CD4-positive, alpha-beta T cell (primary cell): ENCODE measurements around the gene OR52A5. TPM values are rescaled to one million over a fixed set of nuclear protein-coding genes. Genes with fewer than 3 reads are reported as not detected.

Source experiments
- ATAC-seq: fragments of 200-7000 bp; cut with Tn5 transposase; one replicate; pipeline ENCODE4 v1.10.0; 2022; ENCODE audit warnings: mild to moderate bottlenecking; ENCODE audit not compliant: poor library complexity
- CTCF ChIA-PET: fragments of 350-600 bp; sonication (Branson Sonifier 250); formaldehyde crosslinking; loops from one replicate; lab custom pipeline; 2021; ENCODE audit warnings: antibody characterized with exemption, inconsistent platforms; lab: Charles Lee
- POLR2A ChIA-PET: fragments of 350-600 bp; sonication (Branson Sonifier 250); formaldehyde crosslinking; loops from one replicate; lab custom pipeline; 2021; ENCODE audit warnings: antibody characterized with exemption, inconsistent platforms; lab: Charles Lee
- DNase-seq, 14 experiments: peaks; one replicate each; pipeline ENCODE4 v3.0.0-alpha.2; 2013 to 2020; ENCODE audit warnings: mixed read lengths in 2 of 14
- H3K27ac ChIP-seq, 2 donors: one replicate each; pipeline versions ENCODE4 v1.5.1 to v1.7.0; 2013; ENCODE audit warnings: low read length in 2 of 2, low read depth in 1 of 2, mild to moderate bottlenecking in 1 of 2
- H3K27me3 ChIP-seq, 2 experiments: 1 replicate in 1 of 2; 2 replicates in 1 of 2; pipeline versions ENCODE4 v1.6.1 to v1.7.0; 2013; ENCODE audit warnings: low read length in 2 of 2, control low read depth in 1 of 2, mild to moderate bottlenecking in 1 of 2, moderate library complexity in 1 of 2; ENCODE audit not compliant: insufficient read depth in 2 of 2, control insufficient read depth in 1 of 2
- H3K36me3 ChIP-seq: one replicate; pipeline ENCODE4 v1.6.1; 2013; ENCODE audit warnings: low read length, control low read depth; ENCODE audit not compliant: insufficient read depth
- H3K4me1 ChIP-seq: one replicate; pipeline ENCODE4 v1.6.1; 2013; ENCODE audit warnings: low read length, control low read depth; ENCODE audit not compliant: insufficient read depth
- H3K4me3 ChIP-seq: one replicate; pipeline ENCODE4 v1.5.1; 2013; ENCODE audit warnings: mild to moderate bottlenecking, low read length, moderate library complexity
- H3K9me3 ChIP-seq, 2 experiments: 1 replicate in 1 of 2; 2 replicates in 1 of 2; pipeline versions ENCODE4 v1.6.1 to v1.7.0; 2013; ENCODE audit warnings: low read length in 2 of 2, mild to moderate bottlenecking in 2 of 2, control low read depth in 1 of 2, moderate library complexity in 1 of 2; ENCODE audit not compliant: control insufficient read depth in 1 of 2, insufficient read depth in 1 of 2
- H3K27ac Mint-ChIP-seq: one replicate; pipeline ENCODE4 v1.8.0; 2020; ENCODE audit warnings: mixed read lengths
- H3K27me3 Mint-ChIP-seq: one replicate; pipeline ENCODE4 v1.8.0; 2021; ENCODE audit warnings: mixed read lengths
- H3K36me3 Mint-ChIP-seq: one replicate; pipeline ENCODE4 v1.8.0; 2021; ENCODE audit warnings: low read depth, mixed read lengths
- H3K4me1 Mint-ChIP-seq: one replicate; pipeline ENCODE4 v1.8.0; 2021; ENCODE audit warnings: low read depth, mixed read lengths
- H3K4me3 Mint-ChIP-seq: one replicate; pipeline ENCODE4 v1.8.0; 2020; ENCODE audit warnings: mild to moderate bottlenecking, mixed read lengths
- H3K9me3 Mint-ChIP-seq: one replicate; pipeline ENCODE4 v1.8.0; 2020; ENCODE audit warnings: mixed read lengths
- CTCF ChIP-seq: fragments of 200-600 bp; IDR thresholded peaks from one replicate; pipeline ENCODE4 v1.8.0; 2022; ENCODE audit warnings: antibody characterized with exemption, mild to moderate bottlenecking
- intact Hi-C, 2 experiments: fragments of 100-400 bp; cut with DNase I in 1 of 2; cut with micrococcal nuclease in 1 of 2; formaldehyde crosslinking; loops; one replicate each; pipeline versions ENCODE4 v1.15.1 to v1.9.0; 2023 to 2025; cut with DNase I, micrococcal nuclease
- total RNA-seq, 174 experiments: library from RNA in 2 of 174; stranded (reverse) in 2 of 174; gene quantifications; one replicate each; pipeline ENCODE4 v1.2.3 and lab custom pipeline; 2021 to 2026

Gene OR52A5
- total RNA-seq, 2 experiments from 2014 or later = not detected

GRCh38 chr11:5131584-5132335, 6.4 kb downstream of the OR52A5 start:
- Mint-ChIP-seq H3K27me3 (peaks cover 10% of the 10 kb centered on the region), H3K4me1 (no peaks in the 10 kb centered on the region), H3K36me3 (no peaks in the 10 kb centered on the region), H3K9me3 (no peaks in the 10 kb centered on the region), H3K4me3 (no peak overlapping the region), H3K27ac (no peak overlapping the region)
- no peak for ATAC-seq
- Histone ChIP-seq H3K4me1 (no peaks in the 10 kb centered on the region), H3K27me3 (peaks cover 0 to 3% of the 10 kb centered on the region in 2 experiments), H3K36me3 (no peaks in the 10 kb centered on the region), H3K27ac (no peak overlapping the region), H3K4me3 (no peak overlapping the region), H3K9me3 (no peaks in the 10 kb centered on the region)
- intact Hi-C loops = no loop called here
- ChIA-PET CTCF (no interaction called here), POLR2A (no interaction called here)
- TF ChIP-seq CTCF = no peak
- DNase-seq = no peak

GRCh38 chr11:5129457-5129877, 8.7 kb downstream of the OR52A5 start:
- ChIA-PET CTCF (no interaction called here), POLR2A (no interaction called here)
- H3K27ac ChIP-seq = no peak overlapping the region
- Mint-ChIP-seq H3K27me3 (peaks cover 10% of the 10 kb centered on the region), H3K4me3 (no peak overlapping the region), H3K36me3 (no peaks in the 10 kb centered on the region), H3K27ac (no peak overlapping the region), H3K4me1 (no peaks in the 10 kb centered on the region), H3K9me3 (no peaks in the 10 kb centered on the region)
- H3K36me3 ChIP-seq = no peaks in the 10 kb centered on the region
- no peak overlapping the region for H3K4me3 ChIP-seq
- DNase-seq (no peak), ATAC-seq (no peak)
- H3K4me1 ChIP-seq = no peaks in the 10 kb centered on the region
- no peaks in the 10 kb centered on the region for H3K9me3 ChIP-seq
- TF ChIP-seq CTCF = no peak
- intact Hi-C loops = loop anchor here in 1 of 2 experiments (5.0 kb wide), 1 partner anchor 1223 kb away; no protein-coding TSS in a partner anchor
- no peaks in the 10 kb centered on the region for H3K27me3 ChIP-seq

DNA sequence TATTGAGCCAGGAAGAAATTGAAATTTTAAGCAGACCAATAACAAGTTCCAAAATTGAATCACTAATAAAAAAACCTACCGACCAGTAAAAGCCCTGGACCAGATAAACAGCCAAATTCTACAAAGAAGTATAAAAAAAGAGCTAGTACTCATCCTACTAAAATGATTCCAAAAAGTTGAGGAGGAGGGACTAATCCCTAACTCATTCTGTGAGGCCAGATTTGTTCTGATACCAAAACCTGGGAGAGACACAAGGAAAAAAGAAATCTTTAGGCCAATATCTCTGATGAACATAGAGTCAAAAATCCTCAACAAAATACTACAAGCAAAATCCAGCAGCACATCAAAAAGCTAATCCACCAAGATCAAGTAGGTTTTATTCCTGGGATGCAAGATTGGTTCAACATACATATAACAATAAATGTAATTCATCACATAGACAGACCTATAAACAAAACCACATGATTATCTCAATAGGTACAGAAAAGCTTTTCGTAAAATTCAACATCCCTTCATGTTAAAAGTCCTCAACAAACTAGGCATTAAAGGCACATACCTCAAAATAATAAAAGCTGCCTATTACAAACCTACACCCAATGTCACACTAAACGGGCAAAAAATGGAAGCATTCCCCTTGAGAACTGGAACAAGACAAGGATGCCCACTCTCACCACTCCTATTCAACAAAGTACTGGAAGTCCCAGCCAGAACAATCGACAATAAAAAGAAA, 13.1 kb downstream of the OR52A5 start:
- TF ChIP-seq CTCF = no peak
- Histone ChIP-seq H3K27me3 (peaks cover 0 to 7% of the 10 kb centered on the region in 2 experiments), H3K4me1 (no peaks in the 10 kb centered on the region), H3K4me3 (no peak overlapping the region), H3K9me3 (no peaks in the 10 kb centered on the region), H3K36me3 (no peaks in the 10 kb centered on the region), H3K27ac (no peak overlapping the region)
- ATAC-seq (no peak), DNase-seq (no peak)
- ChIA-PET CTCF (interaction anchor here (1.6 kb wide), 1 partner anchor 1228 kb away, joined by 5 read pairs; no protein-coding TSS in a partner anchor), POLR2A (no interaction called here)
- no peak overlapping the region for H3K4me3 Mint-ChIP-seq
- no peaks in the 10 kb centered on the region for H3K4me1 Mint-ChIP-seq
- H3K9me3 Mint-ChIP-seq = no peaks in the 10 kb centered on the region
- peaks cover 18% of the 10 kb centered on the region for H3K27me3 Mint-ChIP-seq
- no peaks in the 10 kb centered on the region for H3K36me3 Mint-ChIP-seq
- no peak overlapping the region for H3K27ac Mint-ChIP-seq
- intact Hi-C loops = loop anchor here (2.0 to 5.0 kb wide), 4 partner anchors 684 to 1227 kb away; partner anchors contain the start of genes OR52E5 (in 1 of the 2) and OR52N2 (in 1 of the 2)
